Esophagus (tissue), 2 donors: ENCODE measurements around the gene FN3K. TPM values are rescaled to one million over a fixed set of nuclear protein-coding genes. Genes with fewer than 3 reads are reported as not detected.

Source experiments
- H3K27ac ChIP-seq, 2 donors: one replicate each; pipeline ENCODE4 v1.5.1; 2013; ENCODE audit warnings: low read depth in 2 of 2, mild to moderate bottlenecking in 2 of 2, inconsistent platforms in 1 of 2, low read length in 1 of 2, moderate library complexity in 1 of 2
- H3K27me3 ChIP-seq, 2 donors: one replicate each; pipeline ENCODE4 v1.6.1; 2013; ENCODE audit warnings: low read length in 2 of 2, control low read depth in 1 of 2, mild to moderate bottlenecking in 1 of 2; ENCODE audit not compliant: insufficient read depth in 2 of 2, control insufficient read depth in 1 of 2
- H3K36me3 ChIP-seq, 2 donors: one replicate each; pipeline ENCODE4 v1.6.1; 2013; ENCODE audit warnings: low read length in 1 of 2; ENCODE audit not compliant: control insufficient read depth in 2 of 2, insufficient read depth in 2 of 2
- H3K4me1 ChIP-seq, 2 donors: one replicate each; pipeline ENCODE4 v1.6.1; 2013; ENCODE audit warnings: low read length in 1 of 2; ENCODE audit not compliant: control insufficient read depth in 2 of 2, insufficient read depth in 2 of 2
- H3K4me3 ChIP-seq, 2 donors: one replicate each; pipeline ENCODE4 v1.5.1; 2013; ENCODE audit warnings: low read length in 2 of 2, mild to moderate bottlenecking in 2 of 2, low read depth in 1 of 2, moderate library complexity in 1 of 2
- H3K9me3 ChIP-seq, 2 donors: one replicate each; pipeline ENCODE4 v1.6.1; 2013; ENCODE audit warnings: mild to moderate bottlenecking in 2 of 2, low read depth in 1 of 2, low read length in 1 of 2, moderate library complexity in 1 of 2; ENCODE audit not compliant: control insufficient read depth in 2 of 2, insufficient read depth in 1 of 2
- WGBS, 2 donors: extraction: QIAGEN DNeasy Blood & Tissue Kit; methylation state at CpG; one replicate each; pipeline ENCODE4 v1.1.7; 2013; 5-methylcytosine and 5-hydroxymethylcytosine counted together
- polyA plus RNA-seq, 2 donors: library from polyadenylated mRNA; stranded (reverse); fragments of 200-250 nt; gene quantifications; one replicate each; pipeline ENCODE4 v1.2.3, GENCODE V29; 2013
- donor health status: healthy with polysubstance abuse.
- donor health status: Bipolar disorder and iron deficiency.

FN3K gene
- 1 to 10 TPM; 2.7 to 3.7 TPM for polyA plus RNA-seq

DNA sequence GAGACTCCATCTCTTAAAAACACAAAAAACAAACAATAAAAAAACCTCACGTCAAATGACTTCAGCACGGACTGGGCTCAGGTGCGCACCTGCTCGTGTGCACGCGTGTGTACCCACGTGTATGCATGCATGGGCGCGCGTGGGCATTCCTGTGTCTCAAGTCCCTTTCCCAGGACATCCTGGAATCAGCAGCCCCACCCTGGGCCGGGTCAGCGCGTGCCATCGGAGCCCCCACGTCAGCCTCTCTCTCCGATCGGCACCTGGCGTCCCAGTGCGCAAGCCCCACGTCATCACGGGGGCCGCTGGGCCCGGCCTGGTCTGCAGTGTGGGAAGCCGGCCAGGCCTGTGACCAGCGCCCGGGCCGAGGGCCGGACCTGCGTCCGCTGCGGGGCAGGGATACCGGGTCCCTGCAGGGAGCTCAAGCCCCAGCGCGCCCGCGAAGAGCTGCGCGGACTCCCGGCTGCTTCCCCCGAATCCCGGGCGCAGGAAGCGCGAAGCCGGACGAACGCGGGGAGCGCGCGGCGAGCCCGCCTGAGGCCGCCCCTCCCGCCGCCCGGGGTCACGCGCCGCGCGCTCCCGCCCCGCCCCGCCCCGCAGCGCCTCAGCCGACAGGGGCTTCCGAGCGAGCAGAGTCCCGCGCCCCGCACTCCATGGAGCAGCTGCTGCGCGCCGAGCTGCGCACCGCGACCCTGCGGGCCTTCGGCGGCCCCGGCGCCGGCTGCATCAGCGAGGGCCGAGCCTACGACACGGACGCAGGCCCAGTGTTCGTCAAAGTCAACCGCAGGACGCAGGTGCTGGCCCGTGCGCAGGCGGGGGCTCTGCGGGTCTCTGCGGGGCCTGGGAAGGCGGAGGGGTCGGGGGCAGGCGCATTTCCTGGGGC lies at the start of gene FN3K:
TSS of gene FN3K (plus strand) at position 629 of the 880 bp plus-strand sequence. CDS start at position 651, 22 bp downstream.
- 4 to 6% methylated on average over 57 to 101 of the region's 101 CpGs for whole genome bisulfite sequencing, 2 donors
- no peaks in the 10 kb centered on the region for H3K36me3 ChIP-seq
- H3K27me3 ChIP-seq = no peaks in the 10 kb centered on the region
- peaks cover 0 to 4% of the 10 kb centered on the region in 2 donors for H3K4me1 ChIP-seq
- peak within 1 kb of the TSS; percentile 66 to 79 for H3K4me3 ChIP-seq
- H3K27ac ChIP-seq = peak within 1 kb of the TSS; percentile 51 to 52
- H3K9me3 ChIP-seq = peaks cover 0 to 8% of the 10 kb centered on the region in 2 donors

DNA sequence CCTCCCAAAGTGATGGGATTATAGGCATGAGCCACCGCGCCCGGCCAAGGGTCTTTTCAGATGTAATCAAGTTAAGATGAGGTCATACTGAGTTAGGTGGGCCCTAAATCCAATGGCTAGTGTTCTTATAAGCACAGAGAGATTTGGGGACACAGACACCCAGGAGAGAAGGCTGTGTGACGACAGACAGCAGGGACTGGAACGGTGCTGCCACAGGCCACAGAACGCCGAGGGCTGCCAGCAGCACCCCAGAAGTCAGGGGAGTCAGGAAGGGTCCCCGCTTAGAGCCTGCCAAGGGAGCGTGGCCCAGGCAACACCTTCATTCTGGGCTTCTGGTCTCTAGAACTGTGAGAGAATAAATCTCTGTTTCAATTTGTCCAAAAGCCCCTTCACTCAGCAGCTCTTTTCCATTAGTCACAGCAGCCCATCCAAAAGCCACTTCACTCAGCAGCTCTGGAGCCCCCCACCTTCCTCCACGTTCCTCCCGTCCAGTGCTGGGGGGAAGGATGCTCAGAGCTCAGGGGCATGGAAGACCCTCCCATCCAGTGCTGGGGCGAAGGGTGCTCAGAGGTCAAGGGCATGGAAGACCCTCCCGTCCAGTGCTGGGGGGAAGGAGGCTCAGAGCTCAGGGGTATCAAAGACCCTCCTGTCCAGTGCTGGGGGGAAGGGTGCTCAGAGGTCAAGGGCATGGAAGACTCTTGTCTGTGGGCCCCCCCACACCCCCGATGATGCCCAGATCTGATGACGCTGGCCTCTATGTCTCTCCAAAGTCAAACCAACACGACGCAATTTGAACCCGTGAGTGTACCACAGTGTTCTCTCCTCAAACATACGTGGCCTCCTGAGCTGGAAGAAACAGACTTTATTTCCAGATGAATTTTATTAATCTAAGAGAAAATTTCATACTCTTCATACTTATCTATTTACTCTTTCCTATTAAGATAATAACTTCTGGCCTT lies 48.8 kb upstream of the FN3K start:
- H3K27ac ChIP-seq = no peak overlapping the region
- H3K36me3 ChIP-seq = peaks cover 3% of the 10 kb centered on the region in 2 donors
- WGBS, 2 donors = 87 to 91% methylated on average over 19 of the region's 19 CpGs
- no peak overlapping the region for H3K4me3 ChIP-seq
- H3K9me3 ChIP-seq = no peaks in the 10 kb centered on the region
- H3K4me1 ChIP-seq = no peaks in the 10 kb centered on the region
- H3K27me3 ChIP-seq = no peaks in the 10 kb centered on the region

DNA sequence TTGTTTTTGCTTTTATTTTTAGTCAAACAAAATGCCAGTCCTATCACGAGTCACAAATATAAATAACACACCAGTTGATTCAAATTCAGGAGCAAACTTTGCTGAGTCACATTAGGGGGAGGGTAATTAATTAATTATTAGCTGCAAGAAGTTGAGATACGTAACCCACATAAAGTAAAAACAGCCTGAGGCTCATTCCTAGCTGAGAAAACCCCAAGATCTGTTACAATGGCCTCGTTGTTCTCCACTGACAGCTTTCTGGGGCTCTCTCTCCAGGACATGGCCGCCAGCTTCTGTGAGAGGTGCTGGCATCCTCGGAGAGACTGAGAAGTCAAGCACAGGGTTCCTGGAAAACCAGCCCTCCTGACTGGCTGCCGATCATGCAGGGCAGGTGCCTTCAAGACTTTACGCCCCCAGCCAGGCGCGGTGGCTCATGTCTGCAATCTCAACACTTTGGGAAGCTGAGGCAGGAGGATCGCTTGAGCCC lies 48.0 kb upstream of the FN3K start:
- Histone ChIP-seq H3K36me3 (peaks cover 3% of the 10 kb centered on the region in 2 donors), H3K4me1 (no peaks in the 10 kb centered on the region), H3K4me3 (no peak overlapping the region), H3K27me3 (no peaks in the 10 kb centered on the region), H3K27ac (no peak overlapping the region), H3K9me3 (no peaks in the 10 kb centered on the region)
- WGBS, 2 donors = 53 to 66% methylated on average over 10 of the region's 10 CpGs

DNA sequence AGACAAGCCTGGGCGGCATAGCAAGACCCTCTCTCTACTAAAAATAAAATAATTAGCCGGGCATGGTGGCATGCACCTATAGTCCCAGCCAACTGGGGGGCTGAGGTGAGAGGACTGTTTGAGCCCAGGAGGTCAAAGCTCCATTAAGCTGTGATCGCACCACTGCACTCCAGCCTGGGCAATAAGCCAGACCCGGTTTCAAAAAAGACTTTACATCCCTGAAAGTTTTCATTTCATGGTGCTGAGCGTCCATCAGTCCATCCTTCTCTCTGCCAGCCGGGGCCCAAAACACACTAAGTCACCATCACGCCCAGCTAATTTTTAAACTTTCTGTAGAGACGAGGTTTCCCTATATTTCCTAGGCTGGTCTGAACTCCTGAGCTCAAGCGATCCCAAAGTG lies 47.5 kb upstream of the FN3K start:
- WGBS, 2 donors = 87 to 95% methylated on average over 9 of the region's 9 CpGs
- peaks cover 3% of the 10 kb centered on the region in 2 donors for H3K36me3 ChIP-seq
- no peaks in the 10 kb centered on the region for H3K27me3 ChIP-seq
- H3K4me1 ChIP-seq = no peaks in the 10 kb centered on the region
- H3K9me3 ChIP-seq = no peaks in the 10 kb centered on the region
- no peak overlapping the region for H3K4me3 ChIP-seq
- H3K27ac ChIP-seq = no peak overlapping the region

DNA sequence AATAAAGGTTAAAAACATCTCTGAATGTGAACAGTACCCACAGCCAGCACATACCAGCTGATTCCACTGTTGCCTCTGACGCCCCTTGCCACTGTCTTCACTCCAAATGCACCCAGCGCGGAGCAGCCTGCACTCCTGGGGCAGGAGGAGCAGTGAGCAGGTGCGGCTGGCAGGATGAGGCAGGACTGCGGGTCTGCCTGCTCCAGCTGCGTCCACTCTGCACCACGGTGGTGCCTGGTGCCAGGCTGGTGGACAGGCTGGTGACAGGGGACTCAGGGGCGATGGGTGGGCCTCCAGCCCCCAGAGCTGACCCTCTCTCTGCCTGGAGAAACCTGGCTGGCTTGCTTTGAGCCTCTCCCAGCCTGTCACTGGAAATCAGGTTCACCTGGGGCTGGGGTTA lies 46.3 kb upstream of the FN3K start:
- H3K4me1 ChIP-seq = no peaks in the 10 kb centered on the region
- H3K27me3 ChIP-seq = no peaks in the 10 kb centered on the region
- H3K9me3 ChIP-seq = no peaks in the 10 kb centered on the region
- peaks cover 3% of the 10 kb centered on the region in 2 donors for H3K36me3 ChIP-seq
- 87 to 88% methylated on average over 8 of the region's 8 CpGs for WGBS, 2 donors
- no peak overlapping the region for H3K4me3 ChIP-seq
- no peak overlapping the region for H3K27ac ChIP-seq

DNA sequence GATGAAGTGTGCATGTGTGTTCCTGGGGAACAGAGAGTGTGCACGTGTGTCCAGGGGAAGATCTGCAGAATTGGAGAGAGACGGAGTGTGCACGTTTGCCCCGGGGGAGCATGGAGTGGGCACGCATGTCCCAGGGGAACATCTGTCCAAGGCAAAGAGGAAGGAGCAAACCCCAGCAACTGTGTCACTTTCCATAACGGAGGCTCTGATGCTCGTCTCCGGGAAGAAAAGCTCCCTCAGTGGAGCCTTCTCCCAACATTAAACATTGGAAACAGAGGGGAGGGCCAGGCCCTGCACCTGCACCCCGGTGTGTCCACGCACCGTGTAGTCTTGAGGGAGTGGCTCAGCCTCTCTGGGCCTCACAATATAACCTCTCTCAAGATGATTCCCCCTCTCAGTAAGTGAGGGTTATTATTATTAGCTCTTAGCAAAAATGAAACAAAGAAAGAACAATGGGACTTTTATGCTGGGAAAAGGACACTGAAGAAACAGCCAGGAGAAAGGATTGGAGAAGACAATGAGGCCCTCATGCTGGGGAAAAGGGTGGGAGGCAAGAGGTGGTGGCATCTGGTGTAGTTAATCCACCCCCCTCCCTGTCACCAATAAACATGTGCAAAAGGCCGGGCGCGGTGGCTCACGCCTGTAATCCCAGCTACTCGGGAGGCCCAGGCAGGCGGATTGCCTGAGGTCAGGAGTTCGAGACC lies 44.5 kb upstream of the FN3K start:
- WGBS, 2 donors = 74 to 81% methylated on average over 18 of the region's 18 CpGs
- no peak overlapping the region for H3K27ac ChIP-seq

DNA sequence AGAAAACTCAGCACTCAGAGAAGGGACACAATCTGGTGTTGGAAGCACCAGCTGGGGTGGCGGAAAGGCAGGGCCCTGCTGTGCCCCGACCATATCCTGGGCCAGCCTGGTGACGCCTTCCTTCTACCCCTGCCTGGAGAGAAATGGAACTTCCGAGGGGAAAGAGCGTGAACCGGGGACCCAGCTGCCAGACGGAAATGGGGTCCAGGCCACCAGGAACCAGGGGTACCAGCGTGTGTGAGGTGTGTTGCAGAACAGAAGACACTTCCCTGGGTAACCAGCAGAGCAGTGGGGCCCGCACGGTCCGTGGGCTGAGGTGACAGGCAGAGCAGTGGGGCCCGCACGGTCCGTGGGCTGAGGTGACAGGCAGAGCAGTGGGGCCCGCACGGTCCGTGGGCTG lies 43.7 kb upstream of the FN3K start:
- Histone ChIP-seq H3K27me3 (no peaks in the 10 kb centered on the region), H3K36me3 (peaks cover 0 to 3% of the 10 kb centered on the region in 2 donors), H3K4me1 (peaks cover under 1% of the 10 kb centered on the region in 2 donors), H3K4me3 (no peak overlapping the region), H3K27ac (no peak overlapping the region), H3K9me3 (no peaks in the 10 kb centered on the region)
- 88 to 91% methylated on average over 11 to 14 of the region's 17 CpGs for WGBS, 2 donors

More for the DNA sequence above, 44.5 kb upstream of the FN3K start:
- no peaks in the 10 kb centered on the region for H3K4me1 ChIP-seq
- H3K36me3 ChIP-seq = peaks cover 0 to 3% of the 10 kb centered on the region in 2 donors
- no peak overlapping the region for H3K4me3 ChIP-seq
- no peaks in the 10 kb centered on the region for H3K9me3 ChIP-seq
- no peaks in the 10 kb centered on the region for H3K27me3 ChIP-seq

DNA sequence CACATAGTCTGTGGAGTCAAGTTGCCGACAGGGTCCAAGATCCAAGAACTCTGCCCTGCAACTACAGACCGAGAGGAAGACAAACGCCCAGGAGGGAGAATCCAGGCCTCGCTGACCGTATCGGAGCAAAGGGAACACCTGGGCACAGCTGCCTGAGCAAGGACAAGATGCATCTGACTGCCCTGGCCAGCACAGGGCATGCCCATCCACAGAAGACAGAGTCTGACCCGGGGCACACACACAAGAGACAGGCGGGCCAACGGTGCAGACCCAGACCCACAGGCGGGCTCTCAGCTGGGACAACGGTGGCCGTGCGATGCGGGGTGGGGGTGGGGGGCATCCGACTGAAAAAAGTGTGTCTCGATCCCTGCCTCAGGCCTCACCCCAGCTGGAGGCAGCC lies 43.1 kb upstream of the FN3K start:
- H3K27me3 ChIP-seq = no peaks in the 10 kb centered on the region
- WGBS, 2 donors = 85 to 90% methylated on average over 15 to 16 of the region's 16 CpGs
- H3K4me1 ChIP-seq = peaks cover 6% of the 10 kb centered on the region in 2 donors
- no peaks in the 10 kb centered on the region for H3K9me3 ChIP-seq
- peaks cover 0 to 3% of the 10 kb centered on the region in 2 donors for H3K36me3 ChIP-seq
- H3K27ac ChIP-seq = no peak overlapping the region
- H3K4me3 ChIP-seq = no peak overlapping the region
